Smooth muscle cell (in vitro differentiated cells): ENCODE results near the gene GABBR1. TPM values are rescaled to one million over a fixed set of nuclear protein-coding genes. Genes with fewer than 3 reads are reported as not detected.

Experiments used
- DNase-seq: peaks from one replicate; lab custom pipeline; 2025; ENCODE audit not compliant: unreplicated experiment; lab: John Stamatoyannopoulos, UW
- H2AFZ ChIP-seq: fragments of 200-600 bp; sonication (generic); 2 replicates; pipeline ENCODE4 v1.6.0; 2016; ENCODE audit warnings: antibody characterized with exemption, low read depth, mild to moderate bottlenecking
- H3F3A ChIP-seq: fragments of 200-600 bp; sonication (generic); 2 replicates; pipeline ENCODE4 v1.6.0; 2017; ENCODE audit warnings: antibody characterized with exemption, low read depth
- H3K27ac ChIP-seq: fragments of 200-600 bp; sonication (generic); 2 replicates; pipeline ENCODE4 v1.5.1; 2016; ENCODE audit warnings: low read depth, mild to moderate bottlenecking
- H3K27me3 ChIP-seq: fragments of 200-600 bp; sonication (generic); 2 replicates; pipeline ENCODE4 v1.6.1; 2016; ENCODE audit warnings: low read depth, mild to moderate bottlenecking
- H3K36me3 ChIP-seq: fragments of 200-600 bp; sonication (generic); 2 replicates; pipeline ENCODE4 v1.5.1; 2016; ENCODE audit warnings: low read depth
- H3K4me1 ChIP-seq: fragments of 200-600 bp; sonication (generic); 2 replicates; pipeline ENCODE4 v1.5.1; 2016; ENCODE audit warnings: low read depth
- H3K4me2 ChIP-seq: fragments of 200-600 bp; sonication (generic); 2 replicates; pipeline ENCODE4 v1.6.0; 2016; ENCODE audit warnings: mild to moderate bottlenecking
- H3K4me3 ChIP-seq: fragments of 200-600 bp; sonication (generic); 2 replicates; pipeline ENCODE4 v1.5.1; 2016; ENCODE audit warnings: mild to moderate bottlenecking
- H3K79me2 ChIP-seq: fragments of 200-600 bp; sonication (generic); 2 replicates; pipeline ENCODE4 v1.6.0; 2016; ENCODE audit warnings: low read depth, mild to moderate bottlenecking
- H3K9ac ChIP-seq: fragments of 200-600 bp; sonication (generic); 2 replicates; pipeline ENCODE4 v1.6.0; 2016; ENCODE audit warnings: low read depth
- H3K9me3 ChIP-seq: fragments of 200-600 bp; sonication (generic); replicated peaks from 2 replicates; pipeline ENCODE4 v1.5.1; 2016; ENCODE audit warnings: low read depth
- H4K20me1 ChIP-seq: fragments of 200-600 bp; sonication (generic); 2 replicates; pipeline ENCODE4 v1.6.0; 2016; ENCODE audit warnings: low read depth
- CTCF ChIP-seq: fragments of 200-600 bp; sonication (generic); IDR thresholded peaks from 2 replicates; pipeline ENCODE4 v1.5.1; 2017; ENCODE audit warnings: borderline replicate concordance, mild to moderate bottlenecking, antibody characterized with exemption; ENCODE audit not compliant: insufficient read depth, poor library complexity, severe bottlenecking
- WGBS: methylation state at CpG from one replicate; pipeline ENCODE4 v1.1.7; 2016; ENCODE audit warnings: low lambda C conversion rate; 5-methylcytosine and 5-hydroxymethylcytosine counted together
- polyA plus RNA-seq: library from polyadenylated mRNA; unstranded; fragments of >200 nt; fragmentation: Nextera tagmentation; extraction: Ambion mirVana; gene quantifications from 2 replicates; pipeline ENCODE4 v1.2.1, GENCODE V29; 2016
- total RNA-seq: library from RNA; depleted of rRNA; stranded (reverse); fragments of >200 nt; gene quantifications from 2 replicates; pipeline ENCODE4 v1.2.3, GENCODE V29; 2014

GABBR1 gene
- total and polyA plus RNA-seq, 2 experiments from 2014 or later = 13.2 to 26.0 TPM

GRCh38 chr6:29667158-29667557 lies 34.2 kb upstream of the GABBR1 start:
- no peaks in the 10 kb centered on the region for H3K9me3 ChIP-seq
- H3K4me1 ChIP-seq = peaks cover 13% of the 10 kb centered on the region
- no peaks in the 10 kb centered on the region for H3K36me3 ChIP-seq
- H3F3A ChIP-seq = no peaks in the 10 kb centered on the region
- DNase-seq = no peak
- no peak overlapping the region for H2AFZ ChIP-seq
- no peak overlapping the region for H3K4me3 ChIP-seq
- H3K9ac ChIP-seq = no peak overlapping the region
- peaks cover 71% of the 10 kb centered on the region for H3K27me3 ChIP-seq
- 21% methylated on average over 5 of the region's 5 CpGs for WGBS
- H3K27ac ChIP-seq = no peak overlapping the region
- no peak overlapping the region for H3K4me2 ChIP-seq
- no peaks in the 10 kb centered on the region for H3K79me2 ChIP-seq
- TF ChIP-seq CTCF = no peak
- no peaks in the 10 kb centered on the region for H4K20me1 ChIP-seq

- DNase-seq = no peak
- Histone ChIP-seq H3K27me3 (peaks cover 75% of the 10 kb centered on the region), H3K9ac (no peak overlapping the region), H3K27ac (no peak overlapping the region), H3K4me2 (no peak overlapping the region), H3K36me3 (no peaks in the 10 kb centered on the region), H4K20me1 (no peaks in the 10 kb centered on the region), H3K4me1 (peaks cover 13% of the 10 kb centered on the region), H2AFZ (no peak overlapping the region), H3K4me3 (no peak overlapping the region), H3K9me3 (no peaks in the 10 kb centered on the region), H3K79me2 (no peaks in the 10 kb centered on the region), H3F3A (no peaks in the 10 kb centered on the region)
- WGBS = 50% methylated on average over 1 of the region's 1 CpG
- TF ChIP-seq CTCF = no peak
Measured at GRCh38 chr6:29666826-29667130, 33.8 kb upstream of the GABBR1 start.

- Histone ChIP-seq H3K79me2 (no peaks in the 10 kb centered on the region), H2AFZ (no peak overlapping the region), H3K4me3 (no peak overlapping the region), H3K4me1 (peaks cover 13% of the 10 kb centered on the region), H3K27ac (no peak overlapping the region), H3F3A (no peaks in the 10 kb centered on the region), H4K20me1 (no peaks in the 10 kb centered on the region), H3K4me2 (no peak overlapping the region), H3K9ac (no peak overlapping the region), H3K9me3 (no peaks in the 10 kb centered on the region), H3K36me3 (no peaks in the 10 kb centered on the region), H3K27me3 (peaks cover 75% of the 10 kb centered on the region)
- TF ChIP-seq CTCF = no peak
- 48% methylated on average over 8 of the region's 8 CpGs for WGBS
- DNase-seq = no peak
Measured at GRCh38 chr6:29665942-29666825, 33.2 kb upstream of the GABBR1 start.
